ENCODE data around the gene PBX3.

PBX3 gene

GRCh38 chr9:125992557-125992956, 245.4 kb downstream of the PBX3 start:
- no peak for DNase-seq

GRCh38 chr9:125993466-125993865, 246.3 kb downstream of the PBX3 start:
- no peak for DNase-seq

GRCh38 chr9:125994066-125994943, 247.1 kb downstream of the PBX3 start:
- DNase-seq: no peak

DNA sequence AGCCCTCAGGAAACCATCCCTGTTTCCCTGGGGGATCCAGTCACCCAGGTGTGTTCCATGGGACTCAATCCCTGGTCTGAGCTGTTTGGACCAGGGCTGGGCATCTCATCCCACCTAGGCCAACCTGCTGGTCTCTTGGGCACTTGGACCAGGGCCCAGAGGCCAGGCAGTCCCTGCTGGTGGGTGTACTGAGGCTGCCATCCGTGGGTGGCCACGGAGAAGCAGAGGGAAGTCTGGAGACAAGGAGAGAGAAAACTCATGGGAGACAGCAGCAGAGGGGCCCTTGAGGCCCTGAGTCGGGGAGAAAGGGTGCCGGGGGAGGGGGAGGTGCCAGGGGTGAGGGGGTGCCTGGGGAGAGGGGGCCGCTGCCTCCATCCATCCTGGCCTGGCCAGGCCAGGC, 247.8 kb downstream of the PBX3 start:
- DNase-seq: no peak

GRCh38 chr9:125995706-125996105, 248.5 kb downstream of the PBX3 start:
- DNase-seq: no peak

- no peak for DNase-seq
Observed at GRCh38 chr9:125996791-125997190, 249.6 kb downstream of the PBX3 start.

DNA sequence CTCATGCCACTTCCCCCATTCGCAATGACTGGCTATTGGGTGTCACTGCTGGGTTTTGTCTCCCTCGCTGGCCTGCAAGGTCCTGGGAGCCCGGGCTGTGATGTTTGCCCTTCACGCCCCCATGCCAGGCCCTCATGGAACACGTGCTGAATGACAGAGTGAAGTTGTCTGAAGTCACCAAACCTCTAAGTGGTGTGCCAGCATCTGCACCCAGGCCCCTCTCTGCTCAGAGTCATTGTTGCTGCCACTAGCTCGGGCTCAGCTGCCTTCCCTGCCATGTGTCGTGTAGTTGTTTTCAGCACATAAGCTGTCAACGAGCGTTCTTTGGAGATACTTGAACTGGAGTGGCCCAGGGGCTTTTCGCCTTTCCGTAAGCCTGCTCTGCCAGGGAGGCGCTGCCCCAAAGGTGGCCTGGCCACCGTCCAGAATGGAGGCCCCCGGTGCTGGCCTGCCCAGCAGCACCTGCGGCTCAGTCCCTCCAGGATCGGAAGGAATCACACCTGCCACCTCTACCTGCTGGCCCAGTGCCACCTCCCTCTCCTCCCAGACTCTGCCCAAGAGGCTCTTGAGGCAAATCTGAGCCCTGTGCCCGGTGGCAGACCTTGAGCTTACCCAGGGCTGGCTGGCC, 250.1 kb downstream of the PBX3 start:
- DNase-seq: no peak

- DNase-seq: no peak
Observed at GRCh38 chr9:125998837-125999503, 251.8 kb downstream of the PBX3 start.

DNA sequence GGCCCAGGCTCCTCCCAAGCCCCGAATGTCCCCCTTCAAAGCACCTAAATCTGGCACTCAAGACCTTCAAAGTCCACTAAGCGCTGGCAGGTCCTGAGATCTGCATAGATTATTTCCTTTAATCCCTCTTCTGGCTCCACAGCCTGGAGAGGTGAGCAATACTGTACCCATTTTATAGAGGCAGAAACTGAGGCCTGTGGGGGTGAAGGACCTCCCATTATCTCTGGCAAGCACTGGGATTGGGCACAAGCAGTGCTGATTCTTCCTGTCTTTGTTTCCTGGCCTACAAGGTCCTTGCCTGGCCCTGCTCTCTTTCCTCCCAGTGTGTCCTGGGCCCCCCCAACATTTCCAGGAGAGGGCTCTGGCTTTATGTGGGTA, 252.3 kb downstream of the PBX3 start:
- DNase-seq: no peak

- DNase-seq: no peak
Observed at GRCh38 chr9:126000256-126000655, 253.1 kb downstream of the PBX3 start.

GRCh38 chr9:126000731-126001580, 253.8 kb downstream of the PBX3 start:
- no peak for DNase-seq

DNA sequence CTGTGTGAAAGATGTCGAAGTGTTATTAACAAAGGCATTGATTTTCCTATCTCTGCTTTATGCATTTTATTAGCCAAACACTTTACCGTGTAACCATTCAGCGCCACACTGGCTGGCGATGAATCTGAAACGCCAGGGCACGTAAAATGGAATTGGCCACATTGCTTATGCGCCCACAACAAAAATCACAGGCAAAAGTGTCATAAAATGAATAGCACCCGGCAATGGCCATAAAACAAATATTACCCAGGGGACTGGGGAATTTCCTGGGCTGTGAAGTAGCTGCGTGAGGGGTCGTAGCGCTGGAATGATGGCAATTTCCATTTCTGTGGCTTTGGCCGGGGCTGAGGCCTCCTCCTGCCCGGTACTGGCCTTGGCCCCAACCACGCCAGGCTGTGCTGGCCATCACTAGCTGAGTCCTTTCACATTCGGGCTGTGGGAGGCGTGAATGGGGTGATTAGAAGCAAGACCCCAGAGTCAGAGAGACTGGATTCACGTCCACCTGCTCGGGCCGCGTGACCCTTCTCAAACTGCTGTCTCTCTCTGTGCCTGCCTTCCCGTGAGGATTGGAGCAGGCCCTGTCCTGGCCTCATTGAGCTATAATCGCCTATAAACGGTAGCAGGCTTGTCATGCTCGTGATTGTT, 254.5 kb downstream of the PBX3 start:
- DNase-seq: no peak

- DNase-seq: no peak
Observed at GRCh38 chr9:126002476-126003350, 255.5 kb downstream of the PBX3 start.

GRCh38 chr9:126009047-126009446, 261.9 kb downstream of the PBX3 start:
- no peak for DNase-seq

GRCh38 chr9:126014726-126015125, 267.6 kb downstream of the PBX3 start:
- DNase-seq: no peak

- DNase-seq: no peak
Observed at GRCh38 chr9:126015424-126015823, 268.3 kb downstream of the PBX3 start.

- DNase-seq: no peak
Observed at GRCh38 chr9:126016579-126017290, 269.6 kb downstream of the PBX3 start.
